ENCODE measurements around the gene LETMD1. TPM values are rescaled to one million over a fixed set of nuclear protein-coding genes. Genes with fewer than 3 reads are reported as not detected.

LETMD1 gene
- total and polyA plus RNA-seq, 2 of the 13 experiments (the other 11 are each of a cell fraction or from before 2014, with no cell fraction given), result 43.3 to 87.7 TPM

DNA sequence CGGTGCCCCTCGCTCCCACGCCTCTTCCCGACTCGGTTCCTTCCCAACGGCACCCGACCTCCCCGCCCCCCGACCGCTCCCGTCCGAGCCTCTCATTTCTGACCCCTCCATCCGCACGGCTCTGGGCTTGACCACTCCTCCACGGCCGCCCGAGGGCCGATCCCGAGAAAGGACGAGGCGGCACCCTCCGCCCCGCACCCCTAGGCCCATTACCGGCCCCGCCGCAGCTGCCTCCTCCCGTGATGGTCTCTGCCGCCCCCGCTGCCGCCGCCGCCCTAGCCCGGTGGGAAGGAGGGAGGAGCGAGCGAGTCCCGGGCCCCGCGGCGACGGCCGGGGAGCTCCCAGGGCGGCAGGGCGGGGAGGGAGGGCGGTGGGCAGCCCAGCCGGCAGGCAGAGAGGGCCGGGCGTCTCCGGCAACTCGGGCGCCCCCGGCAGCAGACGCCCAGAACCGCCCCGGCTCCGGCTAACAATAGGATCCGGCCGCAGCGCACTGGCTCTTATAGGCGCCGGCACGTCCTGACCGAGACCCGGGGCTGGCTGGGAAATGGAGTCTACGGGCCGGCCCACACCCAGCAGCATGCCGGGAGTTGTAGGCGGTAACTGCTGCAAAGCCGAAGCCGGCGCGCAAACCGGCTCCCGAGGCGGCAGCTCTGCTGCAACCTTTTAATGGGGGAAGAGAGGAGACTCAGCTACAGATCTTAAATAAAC lies 35.2 kb downstream of the LETMD1 start, which contains the start of gene CSRNP2 (continued):
- TF ChIP-seq, protein P1, sequence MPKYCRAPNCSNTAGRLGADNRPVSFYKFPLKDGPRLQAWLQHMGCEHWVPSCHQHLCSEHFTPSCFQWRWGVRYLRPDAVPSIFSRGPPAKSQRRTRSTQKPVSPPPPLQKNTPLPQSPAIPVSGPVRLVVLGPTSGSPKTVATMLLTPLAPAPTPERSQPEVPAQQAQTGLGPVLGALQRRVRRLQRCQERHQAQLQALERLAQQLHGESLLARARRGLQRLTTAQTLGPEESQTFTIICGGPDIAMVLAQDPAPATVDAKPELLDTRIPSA (CRISPR knock-in tag; IDR thresholded peaks at IDR 0.05; ENCODE audit: borderline replicate concordance), result no peak
- TF ChIP-seq IRX3 (CRISPR knock-in tag; IDR thresholded peaks at IDR 0.05; ENCODE audit: borderline replicate concordance, low read depth), result no peak; the same call in 1 of the 2 replicates
- TF ChIP-seq NCOA1 (CRISPR knock-in tag; IDR thresholded peaks at IDR 0.05), result no peak
- TF ChIP-seq TBX3 (IDR thresholded peaks at IDR 0.05; ENCODE audit: borderline replicate concordance), result peak; percentile 57; the same call in 1 of the 2 replicates
- peak; percentile 69 for TF ChIP-seq GZF1 (CRISPR knock-in tag; IDR thresholded peaks at IDR 0.05)
- peak; percentile 91 for TF ChIP-seq ZFX (CRISPR knock-in tag; IDR thresholded peaks at IDR 0.05; ENCODE audit: low read depth)
- TF ChIP-seq, protein P2, sequence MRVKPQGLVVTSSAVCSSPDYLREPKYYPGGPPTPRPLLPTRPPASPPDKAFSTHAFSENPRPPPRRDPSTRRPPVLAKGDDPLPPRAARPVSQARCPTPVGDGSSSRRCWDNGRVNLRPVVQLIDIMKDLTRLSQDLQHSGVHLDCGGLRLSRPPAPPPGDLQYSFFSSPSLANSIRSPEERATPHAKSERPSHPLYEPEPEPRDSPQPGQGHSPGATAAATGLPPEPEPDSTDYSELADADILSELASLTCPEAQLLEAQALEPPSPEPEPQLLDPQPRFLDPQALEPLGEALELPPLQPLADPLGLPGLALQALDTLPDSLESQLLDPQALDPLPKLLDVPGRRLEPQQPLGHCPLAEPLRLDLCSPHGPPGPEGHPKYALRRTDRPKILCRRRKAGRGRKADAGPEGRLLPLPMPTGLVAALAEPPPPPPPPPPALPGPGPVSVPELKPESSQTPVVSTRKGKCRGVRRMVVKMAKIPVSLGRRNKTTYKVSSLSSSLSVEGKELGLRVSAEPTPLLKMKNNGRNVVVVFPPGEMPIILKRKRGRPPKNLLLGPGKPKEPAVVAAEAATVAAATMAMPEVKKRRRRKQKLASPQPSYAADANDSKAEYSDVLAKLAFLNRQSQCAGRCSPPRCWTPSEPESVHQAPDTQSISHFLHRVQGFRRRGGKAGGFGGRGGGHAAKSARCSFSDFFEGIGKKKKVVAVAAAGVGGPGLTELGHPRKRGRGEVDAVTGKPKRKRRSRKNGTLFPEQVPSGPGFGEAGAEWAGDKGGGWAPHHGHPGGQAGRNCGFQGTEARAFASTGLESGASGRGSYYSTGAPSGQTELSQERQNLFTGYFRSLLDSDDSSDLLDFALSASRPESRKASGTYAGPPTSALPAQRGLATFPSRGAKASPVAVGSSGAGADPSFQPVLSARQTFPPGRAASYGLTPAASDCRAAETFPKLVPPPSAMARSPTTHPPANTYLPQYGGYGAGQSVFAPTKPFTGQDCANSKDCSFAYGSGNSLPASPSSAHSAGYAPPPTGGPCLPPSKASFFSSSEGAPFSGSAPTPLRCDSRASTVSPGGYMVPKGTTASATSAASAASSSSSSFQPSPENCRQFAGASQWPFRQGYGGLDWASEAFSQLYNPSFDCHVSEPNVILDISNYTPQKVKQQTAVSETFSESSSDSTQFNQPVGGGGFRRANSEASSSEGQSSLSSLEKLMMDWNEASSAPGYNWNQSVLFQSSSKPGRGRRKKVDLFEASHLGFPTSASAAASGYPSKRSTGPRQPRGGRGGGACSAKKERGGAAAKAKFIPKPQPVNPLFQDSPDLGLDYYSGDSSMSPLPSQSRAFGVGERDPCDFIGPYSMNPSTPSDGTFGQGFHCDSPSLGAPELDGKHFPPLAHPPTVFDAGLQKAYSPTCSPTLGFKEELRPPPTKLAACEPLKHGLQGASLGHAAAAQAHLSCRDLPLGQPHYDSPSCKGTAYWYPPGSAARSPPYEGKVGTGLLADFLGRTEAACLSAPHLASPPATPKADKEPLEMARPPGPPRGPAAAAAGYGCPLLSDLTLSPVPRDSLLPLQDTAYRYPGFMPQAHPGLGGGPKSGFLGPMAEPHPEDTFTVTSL (CRISPR knock-in tag; IDR thresholded peaks at IDR 0.05; ENCODE audit: borderline replicate concordance), result no peak
- TF ChIP-seq, protein P3, sequence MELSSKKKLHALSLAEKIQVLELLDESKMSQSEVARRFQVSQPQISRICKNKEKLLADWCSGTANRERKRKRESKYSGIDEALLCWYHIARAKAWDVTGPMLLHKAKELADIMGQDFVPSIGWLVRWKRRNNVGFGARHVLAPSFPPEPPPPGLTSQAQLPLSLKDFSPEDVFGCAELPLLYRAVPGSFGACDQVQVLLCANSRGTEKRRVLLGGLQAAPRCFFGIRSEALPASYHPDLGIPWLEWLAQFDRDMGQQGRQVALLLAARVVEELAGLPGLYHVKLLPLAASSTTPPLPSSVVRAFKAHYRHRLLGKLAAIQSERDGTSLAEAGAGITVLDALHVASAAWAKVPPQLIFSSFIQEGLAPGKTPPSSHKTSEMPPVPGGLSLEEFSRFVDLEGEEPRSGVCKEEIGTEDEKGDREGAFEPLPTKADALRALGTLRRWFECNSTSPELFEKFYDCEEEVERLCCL (CRISPR knock-in tag; IDR thresholded peaks at IDR 0.05; ENCODE audit: borderline replicate concordance), result no peak
- no peak for TF ChIP-seq BORCS8-MEF2B (CRISPR knock-in tag; IDR thresholded peaks at IDR 0.05)
- TF ChIP-seq, protein P4, sequence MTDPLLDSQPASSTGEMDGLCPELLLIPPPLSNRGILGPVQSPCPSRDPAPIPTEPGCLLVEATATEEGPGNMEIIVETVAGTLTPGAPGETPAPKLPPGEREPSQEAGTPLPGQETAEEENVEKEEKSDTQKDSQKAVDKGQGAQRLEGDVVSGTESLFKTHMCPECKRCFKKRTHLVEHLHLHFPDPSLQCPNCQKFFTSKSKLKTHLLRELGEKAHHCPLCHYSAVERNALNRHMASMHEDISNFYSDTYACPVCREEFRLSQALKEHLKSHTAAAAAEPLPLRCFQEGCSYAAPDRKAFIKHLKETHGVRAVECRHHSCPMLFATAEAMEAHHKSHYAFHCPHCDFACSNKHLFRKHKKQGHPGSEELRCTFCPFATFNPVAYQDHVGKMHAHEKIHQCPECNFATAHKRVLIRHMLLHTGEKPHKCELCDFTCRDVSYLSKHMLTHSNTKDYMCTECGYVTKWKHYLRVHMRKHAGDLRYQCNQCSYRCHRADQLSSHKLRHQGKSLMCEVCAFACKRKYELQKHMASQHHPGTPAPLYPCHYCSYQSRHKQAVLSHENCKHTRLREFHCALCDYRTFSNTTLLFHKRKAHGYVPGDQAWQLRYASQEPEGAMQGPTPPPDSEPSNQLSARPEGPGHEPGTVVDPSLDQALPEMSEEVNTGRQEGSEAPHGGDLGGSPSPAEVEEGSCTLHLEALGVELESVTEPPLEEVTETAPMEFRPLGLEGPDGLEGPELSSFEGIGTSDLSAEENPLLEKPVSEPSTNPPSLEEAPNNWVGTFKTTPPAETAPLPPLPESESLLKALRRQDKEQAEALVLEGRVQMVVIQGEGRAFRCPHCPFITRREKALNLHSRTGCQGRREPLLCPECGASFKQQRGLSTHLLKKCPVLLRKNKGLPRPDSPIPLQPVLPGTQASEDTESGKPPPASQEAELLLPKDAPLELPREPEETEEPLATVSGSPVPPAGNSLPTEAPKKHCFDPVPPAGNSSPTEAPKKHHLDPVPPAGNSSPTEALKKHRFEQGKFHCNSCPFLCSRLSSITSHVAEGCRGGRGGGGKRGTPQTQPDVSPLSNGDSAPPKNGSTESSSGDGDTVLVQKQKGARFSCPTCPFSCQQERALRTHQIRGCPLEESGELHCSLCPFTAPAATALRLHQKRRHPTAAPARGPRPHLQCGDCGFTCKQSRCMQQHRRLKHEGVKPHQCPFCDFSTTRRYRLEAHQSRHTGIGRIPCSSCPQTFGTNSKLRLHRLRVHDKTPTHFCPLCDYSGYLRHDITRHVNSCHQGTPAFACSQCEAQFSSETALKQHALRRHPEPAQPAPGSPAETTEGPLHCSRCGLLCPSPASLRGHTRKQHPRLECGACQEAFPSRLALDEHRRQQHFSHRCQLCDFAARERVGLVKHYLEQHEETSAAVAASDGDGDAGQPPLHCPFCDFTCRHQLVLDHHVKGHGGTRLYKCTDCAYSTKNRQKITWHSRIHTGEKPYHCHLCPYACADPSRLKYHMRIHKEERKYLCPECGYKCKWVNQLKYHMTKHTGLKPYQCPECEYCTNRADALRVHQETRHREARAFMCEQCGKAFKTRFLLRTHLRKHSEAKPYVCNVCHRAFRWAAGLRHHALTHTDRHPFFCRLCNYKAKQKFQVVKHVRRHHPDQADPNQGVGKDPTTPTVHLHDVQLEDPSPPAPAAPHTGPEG (CRISPR knock-in tag; IDR thresholded peaks at IDR 0.05), result peak; percentile 30; the same call in 1 of the 2 replicates
